Endometrial microvascular endothelial cells (primary cell): Measurements from ENCODE around the gene NINJ1. TPM values are rescaled to one million over a fixed set of nuclear protein-coding genes. Genes with fewer than 3 reads are reported as not detected.
"Not testable (repeated sequence)": the region's sequence is repeated elsewhere in the genome, so short reads cannot be mapped to it uniquely, and the experiment has no call there.

Source experiments
- in situ Hi-C: cut with HindIII; loops from 2 replicates; pipeline ENCODE4 v1.10.0; 2017; ENCODE audit warnings: low sequenced_read_pairs, low pct_unique_long_range_greater_than_20kb; ENCODE audit errors: inconsistent ontology term
- total RNA-seq: library from RNA; depleted of rRNA; stranded (reverse); fragments of >200 nt; gene quantifications from one replicate; pipeline ENCODE4 v1.2.3, GENCODE V29; 2015; ENCODE audit errors: inconsistent ontology term

The NINJ1 gene
- total RNA-seq, 1 donor from 2014 or later: 76.0 TPM

DNA sequence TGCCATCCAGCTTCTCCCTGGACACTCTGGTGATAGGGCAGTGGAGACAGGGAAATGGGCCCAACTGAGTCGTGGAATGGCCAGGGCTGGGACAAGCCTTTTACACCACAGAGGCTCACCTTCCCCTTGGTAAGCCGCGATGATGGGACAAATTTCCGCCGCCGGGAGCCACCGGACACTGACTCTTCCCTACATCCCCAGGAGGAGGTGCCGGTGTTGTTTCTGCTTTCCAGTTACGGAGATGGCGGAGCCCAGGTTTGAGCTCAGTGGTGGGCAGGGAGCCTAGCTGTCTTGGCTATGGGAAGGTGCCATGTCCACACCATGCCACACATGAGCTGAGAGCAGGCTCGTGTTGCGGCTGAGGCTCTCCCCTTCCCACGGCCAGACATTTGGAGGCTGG is 30.0 kb upstream of the NINJ1 start:
- in situ Hi-C loops: no loop called here

DNA sequence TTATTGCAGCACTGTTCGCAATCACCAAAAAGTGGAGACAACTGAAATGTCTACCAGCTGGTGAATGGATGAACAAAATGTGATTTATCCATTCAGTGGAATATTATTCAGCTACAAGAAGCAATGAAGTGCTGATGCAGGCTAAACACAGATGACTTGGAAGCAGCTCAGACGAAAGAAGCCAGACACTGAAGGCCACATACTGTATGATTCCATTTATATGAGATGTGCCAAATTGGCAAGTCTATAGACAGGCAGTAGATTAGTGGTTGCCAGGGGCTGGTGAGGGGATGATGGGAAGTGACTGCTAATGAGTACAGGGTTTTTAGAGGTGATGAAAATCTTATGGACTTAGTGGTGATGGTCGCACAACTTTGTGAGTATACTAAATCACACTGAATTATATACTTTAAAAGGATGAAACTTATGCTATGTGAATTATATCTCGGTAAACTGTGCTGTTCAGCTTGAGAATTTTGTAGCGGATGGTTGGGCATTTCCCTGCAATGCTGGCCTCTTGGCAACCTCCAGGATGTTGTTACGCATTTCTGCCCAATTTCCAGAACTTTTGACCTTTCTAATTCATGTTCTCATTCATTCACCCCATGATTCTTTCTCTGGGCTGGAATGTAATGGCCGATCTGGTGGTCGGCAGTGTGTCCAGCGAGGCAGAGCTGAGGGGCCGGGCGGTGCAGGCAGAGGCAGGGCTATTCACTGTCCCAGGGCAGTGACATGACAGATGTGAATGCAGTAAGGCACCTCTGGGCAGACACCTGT is 27.9 kb upstream of the NINJ1 start:
- in situ Hi-C loops: no loop called here

DNA sequence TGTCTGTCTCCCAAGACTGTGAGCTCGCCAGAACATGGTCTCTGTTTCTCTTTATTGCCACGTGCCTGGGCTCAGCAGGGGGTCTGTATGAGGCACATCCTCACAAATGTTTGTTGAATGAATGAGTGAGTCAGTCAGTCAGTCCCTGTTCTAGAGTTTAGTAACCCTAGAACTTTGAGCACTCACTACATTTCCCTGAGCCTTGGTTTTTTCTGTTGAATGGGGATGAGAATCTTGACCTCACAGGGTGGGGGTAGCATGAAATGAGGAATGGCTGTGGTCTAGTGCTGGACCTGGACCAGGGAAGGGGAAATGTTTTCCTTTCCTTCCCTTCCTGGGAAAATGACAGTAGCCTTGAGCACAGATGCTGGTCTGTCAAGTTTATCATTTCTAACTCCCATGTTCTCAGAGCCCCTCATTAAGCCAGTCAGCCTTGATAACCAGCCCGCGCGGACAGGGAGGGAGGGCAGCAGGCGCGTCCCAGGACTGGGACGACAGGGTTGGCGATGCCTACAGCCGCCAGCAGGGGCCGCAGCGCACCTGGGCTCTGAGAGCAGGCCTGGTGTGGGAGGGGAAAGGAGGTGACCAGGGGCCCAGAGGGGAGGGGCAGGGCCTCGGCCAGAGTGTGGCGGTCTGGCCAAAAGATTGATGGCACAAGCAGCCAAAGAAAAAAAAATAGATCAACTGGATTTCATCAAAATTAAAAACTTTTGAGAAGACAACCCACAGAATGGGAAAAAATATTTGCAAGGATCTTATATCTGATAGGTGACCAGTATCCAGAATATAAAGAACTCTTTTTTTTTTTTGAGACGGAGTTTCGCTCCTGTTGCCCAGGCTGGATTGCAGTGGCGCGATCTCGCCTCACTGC is 25.8 kb upstream of the NINJ1 start:
- in situ Hi-C loops: loop anchor here (10.0 kb wide), 1 partner anchor 55 kb away; no protein-coding TSS in a partner anchor

DNA sequence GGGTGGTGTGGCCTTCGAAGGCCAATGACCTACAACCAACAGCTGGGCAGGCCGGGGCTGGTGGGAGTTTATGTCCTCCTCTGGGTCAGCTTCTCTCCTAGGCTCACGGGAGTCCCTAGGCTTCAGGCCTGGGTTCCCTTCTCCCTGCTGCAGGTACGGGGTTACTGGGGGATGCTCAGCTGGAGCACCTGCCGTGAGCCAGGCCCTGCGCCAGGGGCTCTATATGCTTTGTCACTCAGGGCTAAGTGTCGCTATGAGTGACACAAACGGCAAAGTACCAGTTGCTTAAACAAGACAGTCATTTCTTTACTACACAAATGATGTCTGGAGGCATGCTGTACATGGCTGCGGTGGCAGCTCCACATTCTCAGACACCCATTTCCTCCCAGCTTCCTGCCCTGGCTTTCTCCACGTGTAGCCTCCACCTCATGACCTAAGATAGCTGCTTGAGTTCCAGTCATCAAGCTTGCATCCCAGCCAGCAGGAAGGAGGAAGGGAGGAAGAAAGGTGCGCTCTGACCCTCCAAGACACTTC is 22.5 kb upstream of the NINJ1 start:
- in situ Hi-C loops: loop anchor here (10.0 kb wide), 1 partner anchor 52 kb away; no protein-coding TSS in a partner anchor

DNA sequence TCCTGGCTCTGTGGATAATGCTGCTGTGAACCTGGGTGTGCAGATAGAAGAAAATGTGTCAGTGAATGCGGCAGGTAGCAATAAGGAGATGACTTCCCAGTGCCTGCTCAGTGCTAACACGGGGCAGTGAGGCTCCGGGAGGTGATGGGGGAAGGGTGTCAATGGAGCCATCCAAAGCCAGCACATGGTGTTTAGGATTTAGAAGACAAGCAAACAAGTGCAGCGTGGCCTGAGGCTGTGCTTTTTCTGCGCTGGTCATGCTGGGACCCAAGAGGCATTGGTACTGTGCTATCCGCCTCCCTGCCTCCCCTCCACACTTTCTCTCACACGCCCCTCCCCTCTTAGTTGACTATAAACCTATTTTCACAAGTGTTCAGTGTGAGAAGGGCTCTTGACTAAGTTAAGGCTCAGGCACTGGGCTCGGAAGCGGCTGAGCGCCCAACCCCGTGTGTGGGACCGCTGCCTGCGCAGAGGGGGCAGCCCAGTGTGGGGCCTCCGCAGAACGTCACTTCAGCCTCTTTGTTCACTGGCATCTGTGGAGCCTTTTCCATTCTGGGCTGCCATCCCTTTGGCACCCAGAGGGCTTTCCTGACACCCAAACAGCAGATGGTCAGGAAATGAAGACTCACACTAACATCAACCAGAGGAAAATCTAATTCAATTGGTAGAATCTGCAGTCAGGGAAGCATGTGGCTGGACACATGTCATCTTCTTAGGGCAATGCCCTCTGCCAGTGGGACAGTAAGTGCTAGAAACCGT is 21.8 kb upstream of the NINJ1 start:
- in situ Hi-C loops: loop anchor here (10.0 kb wide), 1 partner anchor 51 kb away; no protein-coding TSS in a partner anchor

DNA sequence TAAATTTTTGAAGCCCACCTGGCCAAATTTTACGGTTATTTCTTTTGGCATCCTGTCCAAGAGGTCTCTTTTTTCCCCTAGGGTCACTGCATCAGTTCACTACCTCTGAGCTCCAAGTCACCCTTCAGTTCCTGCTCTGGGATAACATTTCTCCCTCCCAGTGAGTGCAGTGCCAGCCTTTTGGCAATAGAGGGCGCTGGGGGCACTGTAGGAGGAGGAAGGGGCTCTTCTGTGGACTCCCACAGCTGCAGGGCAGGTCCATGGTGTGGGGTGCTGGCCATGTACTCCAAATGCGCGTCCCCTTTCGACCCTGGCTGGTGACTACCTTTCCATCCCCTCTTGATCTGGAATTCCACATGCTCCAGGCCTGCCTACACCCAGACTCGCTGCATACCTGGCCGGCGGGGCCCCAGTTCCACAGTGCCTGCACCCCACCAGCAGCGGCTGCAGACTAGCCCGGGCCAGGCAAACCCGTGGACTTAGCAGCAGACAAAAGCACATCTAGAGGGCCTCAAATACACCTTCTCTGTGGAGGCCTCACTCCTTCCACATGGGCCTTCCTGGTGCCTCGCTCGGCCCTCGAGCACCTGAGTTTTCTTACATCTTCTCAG is 20.3 kb upstream of the NINJ1 start:
- in situ Hi-C loops: loop anchor here (10.0 kb wide), 1 partner anchor 50 kb away; no protein-coding TSS in a partner anchor

DNA sequence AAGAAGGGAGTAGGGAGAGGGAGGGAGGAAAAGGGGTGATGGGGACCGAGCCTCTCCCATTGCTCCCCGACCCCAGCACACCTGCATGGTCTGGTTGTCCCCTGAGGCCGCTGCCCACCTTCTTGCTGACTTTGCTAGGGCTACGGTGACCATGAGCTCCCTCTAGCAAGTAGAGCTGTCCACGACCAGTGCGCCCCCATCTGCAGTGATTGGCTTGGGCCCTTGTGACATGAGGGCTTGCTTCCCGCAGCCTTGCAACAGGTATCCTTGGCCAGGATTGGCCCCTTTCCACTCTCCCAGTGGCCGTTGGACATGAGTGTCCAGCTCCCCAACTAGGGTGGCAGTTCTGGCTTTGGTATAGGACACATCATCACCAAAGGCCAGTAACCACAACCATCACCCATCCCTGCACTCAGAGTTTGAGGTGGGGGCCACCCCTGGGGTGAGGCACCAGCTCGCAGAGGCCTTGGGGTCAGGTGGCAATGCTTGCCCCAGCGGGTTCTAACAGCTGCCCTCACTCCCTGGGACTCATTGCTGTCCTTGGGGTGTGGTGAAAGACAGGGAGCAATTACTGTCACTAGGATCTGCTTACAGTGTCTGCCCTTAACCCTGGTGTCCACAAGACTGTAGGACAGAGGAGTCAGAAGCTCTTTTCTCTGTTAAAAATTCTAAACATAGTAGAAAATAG is 17.2 kb upstream of the NINJ1 start:
- in situ Hi-C loops: loop anchor here (10.0 kb wide), 1 partner anchor 46 kb away; no protein-coding TSS in a partner anchor

DNA sequence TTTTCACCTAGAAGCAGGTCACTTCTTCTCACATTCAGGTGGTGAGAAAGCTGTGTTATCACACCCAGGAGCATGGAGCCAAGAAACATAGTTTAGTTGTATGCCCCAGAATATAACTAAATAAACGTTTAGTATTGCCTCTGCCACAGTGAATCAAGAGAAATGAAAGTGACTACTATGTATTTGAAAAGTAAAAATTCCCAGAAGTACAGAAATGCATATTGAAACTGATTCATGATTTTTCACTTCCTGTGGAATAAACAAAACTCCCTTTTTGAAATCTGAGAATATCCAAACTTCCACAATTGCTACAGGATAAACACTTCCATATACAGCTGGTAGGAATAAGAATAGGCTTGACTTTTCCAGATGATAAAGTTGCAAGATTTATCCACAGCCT is 15.3 kb upstream of the NINJ1 start:
- in situ Hi-C loops: no loop called here

DNA sequence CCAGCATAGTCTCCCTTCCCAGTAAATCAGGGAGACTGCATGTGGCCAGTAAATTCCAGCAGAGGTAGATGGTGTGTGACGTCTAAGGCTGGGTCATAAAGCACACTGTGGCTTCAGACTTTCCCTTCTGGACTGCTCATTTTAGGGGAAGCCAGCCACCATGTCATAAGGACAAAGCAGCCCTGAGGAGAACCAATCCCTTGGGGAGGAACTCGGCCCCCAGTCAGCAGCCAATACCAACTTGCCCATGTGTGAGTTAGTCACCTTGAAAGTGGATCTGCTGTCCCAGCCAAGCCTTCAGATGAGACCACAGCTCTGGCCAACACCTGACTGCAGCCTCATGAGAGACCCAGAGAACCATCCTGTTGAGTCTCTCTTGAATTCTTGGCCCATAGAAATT is 14.7 kb upstream of the NINJ1 start:
- in situ Hi-C loops: no loop called here

DNA sequence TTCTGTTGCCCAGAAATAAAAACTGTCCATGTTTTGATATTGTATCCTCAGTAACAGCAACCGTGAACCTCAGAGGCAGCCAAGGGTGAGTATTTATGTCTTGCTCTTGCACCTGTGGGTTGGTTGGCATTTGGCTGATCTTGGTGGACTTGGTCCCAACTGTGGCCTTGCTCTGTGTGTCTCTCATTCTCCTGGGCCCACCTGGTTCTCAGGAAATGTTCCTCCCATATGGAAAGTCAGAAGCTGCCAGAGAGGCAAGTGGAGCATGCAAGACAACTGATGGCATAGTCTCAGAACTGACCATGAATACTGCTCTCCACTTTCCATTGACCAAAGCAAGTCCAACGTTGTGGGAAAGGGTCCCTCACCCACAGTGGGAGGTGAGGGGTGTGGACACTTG is 13.6 kb upstream of the NINJ1 start:
- in situ Hi-C loops: no loop called here

DNA sequence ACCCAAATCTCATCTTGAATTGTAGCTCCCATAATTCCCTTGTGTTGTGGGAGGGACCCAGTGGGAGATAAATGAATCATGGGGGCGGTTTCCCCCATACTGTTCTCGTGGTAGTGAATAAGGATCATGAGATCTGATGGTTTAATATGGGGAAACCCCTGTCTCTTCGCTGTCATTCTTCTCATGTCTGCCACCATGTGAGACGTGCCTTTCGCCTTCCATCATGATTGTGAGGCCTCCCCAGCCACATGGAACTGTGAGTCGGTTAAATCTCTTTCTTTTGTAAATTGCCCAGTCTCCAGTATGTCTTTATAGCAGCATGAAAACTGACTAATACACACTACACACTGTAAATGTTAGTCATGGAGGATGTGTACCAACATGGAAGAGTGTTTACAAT is 12.6 kb upstream of the NINJ1 start:
- in situ Hi-C loops: not testable (repeated sequence)

DNA sequence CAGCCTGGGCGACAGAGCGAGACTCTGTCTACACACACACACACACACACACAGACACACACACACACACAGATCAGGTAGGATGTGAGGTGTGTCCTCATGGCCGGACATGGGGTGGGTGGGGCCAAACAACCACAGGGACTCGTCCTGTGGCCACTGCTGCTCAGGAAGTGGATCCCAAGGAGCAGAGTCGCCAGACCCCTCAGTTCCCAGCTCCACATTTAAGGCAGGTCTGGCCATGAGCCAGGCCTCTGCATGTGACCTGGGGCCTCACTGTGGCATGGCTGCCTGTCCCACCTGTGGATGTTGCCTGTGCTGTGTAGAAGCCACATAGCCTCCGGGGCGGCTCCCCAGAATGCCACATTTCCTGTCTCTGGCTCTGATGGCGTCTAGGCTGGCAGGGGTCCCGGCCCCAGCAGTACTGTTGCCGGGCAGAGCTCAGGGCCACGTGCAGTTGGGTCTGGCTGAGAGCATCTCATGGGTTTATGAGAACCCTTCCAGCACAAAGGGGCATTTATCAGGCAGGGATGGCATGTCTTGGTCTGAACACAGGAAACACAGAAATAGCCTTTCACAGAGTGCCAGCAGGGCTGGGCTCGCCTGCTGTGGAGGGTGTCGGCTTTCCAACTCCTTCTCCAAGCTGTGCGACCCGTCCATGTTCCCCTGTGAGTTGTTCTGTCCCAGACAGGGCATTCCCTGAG is 9.9 kb upstream of the NINJ1 start:
- in situ Hi-C loops: no loop called here

DNA sequence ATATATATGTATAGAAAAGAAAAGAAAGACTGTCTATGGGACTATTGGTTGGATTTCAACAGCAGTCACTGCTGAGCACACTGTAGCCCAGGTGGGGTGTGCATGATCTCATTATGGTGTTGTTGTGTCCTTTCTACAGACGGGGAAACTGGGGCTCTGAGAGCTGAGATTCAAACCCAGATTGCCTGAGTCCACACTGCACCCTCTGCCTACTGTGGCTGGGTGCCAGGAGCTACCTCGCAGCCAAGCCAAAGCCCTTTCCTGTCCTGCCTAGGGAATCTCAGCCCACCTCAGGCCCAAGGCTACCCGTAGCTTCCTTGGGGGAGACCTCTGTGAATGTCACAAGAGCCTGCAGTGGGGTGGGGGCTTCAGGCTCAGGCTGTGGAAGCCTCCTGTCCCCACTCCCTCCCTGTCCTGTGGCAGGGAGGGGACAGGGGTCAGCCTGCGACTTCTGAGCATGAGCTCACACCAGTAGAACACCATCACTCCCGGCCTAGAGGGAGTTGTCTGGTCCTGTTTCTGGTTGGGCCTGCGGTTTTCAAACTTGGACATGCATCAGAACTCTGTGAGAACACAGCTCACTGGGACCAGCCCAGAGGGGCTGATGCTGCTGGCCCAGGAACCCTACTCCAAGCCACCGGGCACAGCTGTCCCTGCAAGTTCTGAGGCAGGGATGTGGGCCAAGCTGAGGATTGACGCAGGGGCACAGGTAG is 7.9 kb upstream of the NINJ1 start:
- in situ Hi-C loops: no loop called here

DNA sequence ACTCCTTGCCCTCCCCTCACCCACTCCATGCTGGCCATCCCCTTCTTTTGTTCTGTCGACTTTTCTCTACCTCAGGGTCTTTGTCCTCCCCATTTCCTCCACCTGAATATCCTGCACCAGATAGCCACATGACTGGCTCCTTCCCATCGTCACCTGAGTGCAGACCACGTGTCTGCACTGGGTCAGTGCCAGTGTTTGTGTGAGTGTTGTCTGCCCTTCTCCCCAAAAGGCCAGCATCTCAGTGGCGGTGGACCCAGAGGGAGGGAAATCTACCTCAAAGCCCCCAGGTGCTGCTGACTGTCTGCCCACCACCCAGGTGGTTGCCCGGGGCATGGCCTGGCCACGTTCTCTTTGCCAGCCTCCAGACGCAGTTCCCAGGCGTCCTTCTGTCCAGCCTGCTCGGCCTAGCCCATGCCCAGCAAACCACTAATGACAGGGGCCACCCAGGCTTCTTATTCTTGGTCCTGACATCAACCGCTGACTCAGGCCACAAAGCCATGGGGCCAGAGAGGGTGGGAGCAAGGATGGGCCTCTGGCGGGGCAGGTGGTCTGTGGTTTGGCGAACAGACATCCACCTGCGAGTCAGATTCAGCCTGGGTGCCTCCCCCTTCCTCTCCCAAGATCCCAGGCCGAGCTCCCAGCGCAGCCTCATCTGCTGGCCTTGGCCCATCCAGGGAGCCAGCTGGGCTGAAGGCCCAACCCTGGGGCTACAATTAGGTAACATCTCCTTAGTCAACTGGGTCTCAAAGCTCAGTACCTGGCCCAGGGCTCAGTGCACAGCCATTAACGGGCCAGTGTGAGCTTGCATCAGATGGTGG is 5.5 kb upstream of the NINJ1 start:
- in situ Hi-C loops: no loop called here

DNA sequence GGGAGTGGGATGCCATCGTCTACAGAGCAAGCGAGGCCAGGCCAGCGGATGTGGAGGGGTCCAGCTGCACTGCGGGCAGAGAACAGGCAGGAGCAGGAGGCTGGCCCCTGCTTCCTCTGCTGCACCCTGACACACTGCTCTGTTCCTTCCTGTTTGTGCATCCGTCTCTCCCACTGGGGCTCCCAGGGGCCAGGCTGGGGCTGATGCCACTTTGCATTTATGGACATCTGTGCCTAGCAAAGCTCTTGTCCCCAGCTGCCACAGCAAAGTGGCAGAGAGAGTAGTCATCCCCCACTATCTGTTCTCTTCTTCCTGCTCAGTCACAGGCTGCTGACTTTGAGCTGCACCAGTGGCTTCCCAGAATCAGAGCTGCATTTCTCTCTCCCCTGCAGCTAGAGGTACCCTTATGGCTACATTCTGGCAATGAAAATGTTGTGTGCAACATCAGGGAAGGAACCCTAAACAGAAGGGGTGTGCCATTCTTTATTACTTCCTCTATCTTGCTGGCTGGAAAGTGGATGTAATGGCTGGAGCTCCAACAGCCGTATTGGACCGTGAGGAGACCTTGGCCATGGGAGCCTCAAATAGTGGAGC is 4.2 kb upstream of the NINJ1 start:
- in situ Hi-C loops: no loop called here

DNA sequence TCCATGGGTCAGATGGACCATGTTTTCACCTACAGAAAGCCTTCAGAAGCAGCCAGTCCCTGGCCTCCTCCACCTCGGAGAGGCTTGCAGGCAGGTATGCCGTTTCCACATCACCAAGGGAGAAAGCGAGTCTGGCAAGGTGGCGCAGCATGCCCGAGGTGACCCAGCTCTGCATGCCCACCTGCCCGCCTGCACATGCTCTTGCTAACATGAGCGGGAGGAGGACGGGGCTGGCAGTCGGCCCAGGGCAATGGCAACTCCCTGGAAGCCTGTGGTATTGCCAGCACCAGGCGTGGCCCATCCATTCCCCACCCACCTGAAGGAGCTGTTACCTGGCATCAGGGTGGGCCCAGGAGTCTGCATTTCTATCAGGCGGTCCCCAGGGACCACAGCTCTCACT is 3.3 kb upstream of the NINJ1 start:
- in situ Hi-C loops: no loop called here
